GM13976 (cell line): ENCODE results near the gene DCUN1D3.
"Not testable (repeated sequence)": the region's sequence is repeated elsewhere in the genome, so short reads cannot be mapped to it uniquely, and the experiment has no call there.

Source experiments
- DNase-seq: peaks from one replicate; pipeline ENCODE4 v3.0.0; 2012; ENCODE audit warnings: low spot score
- in situ Hi-C: fragments of 300-500 bp; cut with MboI; formaldehyde crosslinking; loops from one replicate; pipeline ENCODE4 v1.12.0; 2022; ENCODE audit warnings: low sequenced_read_pairs, mixed read lengths, inconsistent platforms; ENCODE audit not compliant: unreplicated experiment
- TF ChIP-seq, protein P1 (sequence below): IDR thresholded peaks from 2 replicates; pipeline ENCODE4 v1.5.1; 2012; ENCODE audit warnings: borderline replicate concordance, mild to moderate bottlenecking; ENCODE audit not compliant: insufficient read depth; ENCODE audit errors: extremely low read depth, missing control alignments, control extremely low read depth

The DCUN1D3 gene, protein sequence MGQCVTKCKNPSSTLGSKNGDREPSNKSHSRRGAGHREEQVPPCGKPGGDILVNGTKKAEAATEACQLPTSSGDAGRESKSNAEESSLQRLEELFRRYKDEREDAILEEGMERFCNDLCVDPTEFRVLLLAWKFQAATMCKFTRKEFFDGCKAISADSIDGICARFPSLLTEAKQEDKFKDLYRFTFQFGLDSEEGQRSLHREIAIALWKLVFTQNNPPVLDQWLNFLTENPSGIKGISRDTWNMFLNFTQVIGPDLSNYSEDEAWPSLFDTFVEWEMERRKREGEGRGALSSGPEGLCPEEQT

DNA sequence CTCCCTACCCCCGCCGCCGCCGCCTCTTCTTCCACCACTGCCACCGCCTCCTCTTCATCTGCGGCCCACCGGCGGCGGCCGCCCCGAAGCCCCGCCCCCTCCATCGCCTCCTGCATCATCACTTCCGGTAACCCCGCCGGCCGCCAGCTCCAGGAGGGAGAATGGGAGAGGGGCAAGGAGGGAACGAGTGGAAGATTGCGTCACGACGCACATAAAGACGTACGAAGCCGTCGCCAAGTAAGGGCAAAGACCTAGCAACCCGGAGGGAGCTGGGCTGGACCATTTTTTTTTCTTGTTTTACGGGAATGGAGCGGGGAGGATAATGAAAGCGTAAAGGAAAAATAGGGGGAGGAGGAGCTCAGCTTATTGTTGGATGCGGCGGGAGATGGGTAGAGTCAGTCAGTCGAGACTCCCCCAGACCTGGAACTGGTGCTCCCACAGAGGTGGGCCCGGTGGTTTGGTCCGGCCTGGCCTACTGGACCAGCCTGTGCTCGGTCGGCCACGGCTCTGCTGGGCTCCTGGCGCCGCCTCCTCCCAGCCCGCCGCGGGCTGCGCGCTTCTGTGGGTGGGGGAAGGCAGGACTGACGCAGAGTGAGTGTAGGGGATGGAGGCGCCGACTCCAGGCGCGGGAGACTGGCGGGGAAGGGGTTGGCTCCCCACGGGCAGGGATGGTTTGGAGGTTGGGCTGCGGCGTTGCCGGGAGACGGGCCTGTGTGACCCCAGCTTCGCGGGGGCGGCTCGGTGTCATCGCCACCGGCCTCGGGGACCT is at the start of gene DCUN1D3, which contains the start of gene LYRM1:
Gene DCUN1D3, minus strand, starts transcription at position 60 of the 769 bp plus-strand sequence. CDS start 37,820 bp downstream, outside the sequence.
Gene LYRM1, plus strand, starts transcription at position 473 of the 769 bp plus-strand sequence. CDS start 14,785 bp downstream, outside the sequence.
- DNase-seq: peak; percentile 95
- TF ChIP-seq, protein P1, sequence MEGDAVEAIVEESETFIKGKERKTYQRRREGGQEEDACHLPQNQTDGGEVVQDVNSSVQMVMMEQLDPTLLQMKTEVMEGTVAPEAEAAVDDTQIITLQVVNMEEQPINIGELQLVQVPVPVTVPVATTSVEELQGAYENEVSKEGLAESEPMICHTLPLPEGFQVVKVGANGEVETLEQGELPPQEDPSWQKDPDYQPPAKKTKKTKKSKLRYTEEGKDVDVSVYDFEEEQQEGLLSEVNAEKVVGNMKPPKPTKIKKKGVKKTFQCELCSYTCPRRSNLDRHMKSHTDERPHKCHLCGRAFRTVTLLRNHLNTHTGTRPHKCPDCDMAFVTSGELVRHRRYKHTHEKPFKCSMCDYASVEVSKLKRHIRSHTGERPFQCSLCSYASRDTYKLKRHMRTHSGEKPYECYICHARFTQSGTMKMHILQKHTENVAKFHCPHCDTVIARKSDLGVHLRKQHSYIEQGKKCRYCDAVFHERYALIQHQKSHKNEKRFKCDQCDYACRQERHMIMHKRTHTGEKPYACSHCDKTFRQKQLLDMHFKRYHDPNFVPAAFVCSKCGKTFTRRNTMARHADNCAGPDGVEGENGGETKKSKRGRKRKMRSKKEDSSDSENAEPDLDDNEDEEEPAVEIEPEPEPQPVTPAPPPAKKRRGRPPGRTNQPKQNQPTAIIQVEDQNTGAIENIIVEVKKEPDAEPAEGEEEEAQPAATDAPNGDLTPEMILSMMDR: no peak
- in situ Hi-C loops: no loop called here

DNA sequence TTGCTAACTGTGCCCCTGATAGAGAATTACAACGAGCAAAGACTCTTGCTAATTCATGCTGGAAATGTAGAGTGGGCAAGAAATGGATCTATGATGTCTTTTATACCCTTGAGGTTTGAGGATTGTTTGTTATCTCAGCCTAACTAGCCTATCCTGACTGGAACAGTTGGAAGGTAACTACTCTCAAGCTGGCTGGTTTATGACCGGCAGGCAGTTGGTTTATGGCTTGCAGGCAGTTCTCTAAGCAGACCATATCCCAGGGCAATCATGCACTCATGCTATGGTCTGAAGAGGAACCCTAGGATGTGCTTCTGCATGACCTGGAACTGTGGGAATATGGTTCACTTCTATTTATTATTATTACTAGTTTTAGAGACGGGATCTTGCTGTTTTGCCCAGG is 49.5 kb upstream of the DCUN1D3 start:
- in situ Hi-C loops: no loop called here
- DNase-seq: no peak

DNA sequence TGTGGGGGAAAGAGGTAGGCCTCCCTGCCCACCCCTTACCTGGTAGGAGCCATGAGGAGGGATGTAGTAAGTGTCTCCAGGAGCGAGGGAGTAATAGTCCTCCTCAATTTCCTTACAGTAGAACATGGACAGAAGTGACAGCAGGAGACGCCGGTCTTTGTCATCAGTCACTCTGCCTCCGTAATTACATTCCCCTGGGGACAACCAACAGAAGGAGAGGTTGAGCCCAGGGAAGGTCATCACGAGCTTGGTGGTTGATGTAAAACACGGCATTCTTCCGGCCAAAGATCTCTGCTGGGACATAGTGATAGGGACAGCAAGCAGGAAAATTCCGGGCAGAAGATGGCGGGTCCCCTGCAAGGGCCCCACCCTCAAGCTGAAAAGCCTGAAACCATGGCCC is 48.3 kb upstream of the DCUN1D3 start:
- no peak for DNase-seq
- in situ Hi-C loops: no loop called here
- TF ChIP-seq, protein P1: no peak

More for the DNA sequence above, 49.5 kb upstream of the DCUN1D3 start:
- TF ChIP-seq, protein P1: no peak

DNA sequence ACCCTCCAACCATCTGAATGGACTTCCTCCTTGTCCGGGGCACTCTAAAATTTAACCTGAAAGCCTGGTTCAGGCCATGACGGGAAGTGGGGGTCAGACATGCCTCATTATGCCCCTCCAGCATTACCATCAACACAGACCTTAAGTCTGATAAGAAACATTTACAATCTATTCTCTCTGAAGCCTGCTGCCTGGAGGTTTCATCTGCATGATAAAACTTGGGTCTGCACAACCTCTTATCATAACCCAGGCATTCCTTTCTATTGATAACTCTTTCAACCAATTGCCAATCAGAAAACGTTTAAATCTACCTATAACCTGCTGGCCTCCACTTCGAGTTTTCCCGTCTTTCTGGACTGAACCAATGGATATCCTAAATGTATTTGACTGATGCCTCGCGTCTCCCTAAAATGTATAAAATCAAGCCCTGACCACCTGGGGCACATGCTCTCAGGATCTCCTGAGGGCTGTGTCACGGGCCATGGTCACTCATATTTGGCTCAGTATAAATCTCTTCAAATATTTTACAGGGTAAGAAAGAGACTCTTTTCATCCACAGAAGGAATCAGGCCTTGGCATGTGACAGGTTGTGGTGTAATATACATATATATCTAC is 46.0 kb upstream of the DCUN1D3 start:
- in situ Hi-C loops: no loop called here
- TF ChIP-seq, protein P1: no peak
- DNase-seq: no peak

DNA sequence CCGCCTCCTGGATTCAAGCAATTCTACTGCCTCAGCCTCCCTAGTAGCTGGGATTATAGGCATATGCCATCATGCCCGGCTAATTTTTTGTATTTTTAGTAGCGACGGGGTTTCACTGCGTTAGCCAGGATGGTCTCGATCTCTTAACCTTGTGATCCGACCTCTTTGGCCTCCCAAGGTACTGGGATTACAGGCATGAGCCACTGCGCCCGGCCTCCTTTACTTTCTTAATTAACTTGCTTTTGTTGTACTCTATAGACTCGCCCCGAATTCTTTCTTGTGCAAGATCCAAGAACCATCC is 45.4 kb upstream of the DCUN1D3 start:
- in situ Hi-C loops, DNase-seq: not testable (repeated sequence)

DNA sequence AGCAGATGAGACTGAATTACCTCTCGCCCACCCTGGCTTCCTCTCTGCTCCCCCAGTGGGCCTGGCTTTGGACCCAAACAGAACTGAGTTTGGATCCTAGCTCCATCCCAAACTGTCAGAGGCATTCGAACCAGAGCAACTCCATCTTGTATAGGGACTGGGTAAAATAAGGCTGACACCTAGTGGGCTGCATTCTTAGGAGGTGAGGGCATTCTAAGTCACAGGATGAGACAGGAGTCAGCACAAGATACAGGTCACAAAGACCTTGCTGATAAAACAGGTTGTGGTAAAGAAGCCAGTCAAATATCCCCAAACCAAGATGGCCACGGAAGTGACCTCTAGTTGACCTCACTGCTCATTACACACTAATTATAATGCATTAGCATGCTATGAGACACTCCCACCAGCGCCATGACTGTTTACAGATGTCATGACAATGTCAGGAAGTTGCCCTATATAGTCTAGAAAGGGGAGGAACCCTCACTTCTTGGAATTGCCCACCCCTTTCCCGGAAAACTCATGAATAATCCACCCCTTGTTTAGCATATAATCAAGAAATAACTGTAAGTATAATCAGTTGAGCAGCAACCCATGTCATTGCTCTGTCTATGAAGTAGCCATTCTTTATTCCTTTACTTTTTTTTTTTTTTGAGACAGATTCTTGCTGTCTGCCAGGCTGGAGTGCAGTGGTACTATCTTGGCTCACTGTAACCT is 44.9 kb upstream of the DCUN1D3 start:
- in situ Hi-C loops: no loop called here
- TF ChIP-seq, protein P1: no peak
- DNase-seq: no peak
